GM21367 (cell line): Measurements from ENCODE around the gene TRDMT1.

Experiments used
- ATAC-seq: cut with Tn5 transposase; IDR thresholded peaks from one replicate; pipeline ENCODE4 v1.9.1; 2021; ENCODE audit not compliant: unreplicated experiment

TRDMT1 gene

DNA sequence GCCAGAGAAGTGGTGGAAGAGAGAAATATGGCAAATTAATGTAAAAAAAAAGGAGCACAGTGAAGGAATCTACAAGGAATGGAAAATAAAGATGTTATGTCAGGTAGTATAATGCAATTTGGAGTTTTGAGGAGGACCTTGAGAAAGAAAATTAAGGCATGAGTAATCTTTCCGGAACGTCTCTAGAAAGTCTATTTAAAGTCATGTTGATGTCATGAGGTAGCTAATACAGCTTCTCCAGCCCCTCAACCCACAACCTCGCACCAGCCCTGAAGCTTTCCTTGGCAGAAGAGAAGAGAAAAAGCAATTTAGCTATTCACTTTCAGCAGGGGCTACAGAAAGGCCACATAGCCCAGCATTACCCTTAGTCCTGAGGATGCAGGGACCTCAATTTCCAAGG lies 22.5 kb downstream of the TRDMT1 start:
- ATAC-seq: no peak

DNA sequence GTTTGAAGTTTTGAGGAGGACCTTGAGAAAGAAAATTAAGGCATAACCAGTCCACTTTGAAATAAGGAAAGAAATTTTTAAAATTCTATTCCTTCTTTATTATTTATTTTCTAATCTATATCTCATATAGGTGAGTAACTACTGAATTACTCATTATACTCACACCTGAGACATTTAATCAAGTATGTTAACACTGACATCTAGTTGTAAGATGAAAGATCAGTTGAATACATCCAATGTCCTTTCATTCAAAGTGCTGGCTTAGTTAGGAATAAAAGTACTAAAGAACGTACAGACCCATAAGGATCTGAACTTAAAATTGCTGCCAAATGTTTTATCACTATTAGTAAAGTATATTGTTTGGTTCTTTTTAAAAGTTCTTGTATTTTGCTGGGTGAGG lies 23.5 kb downstream of the TRDMT1 start:
- no peak for ATAC-seq

DNA sequence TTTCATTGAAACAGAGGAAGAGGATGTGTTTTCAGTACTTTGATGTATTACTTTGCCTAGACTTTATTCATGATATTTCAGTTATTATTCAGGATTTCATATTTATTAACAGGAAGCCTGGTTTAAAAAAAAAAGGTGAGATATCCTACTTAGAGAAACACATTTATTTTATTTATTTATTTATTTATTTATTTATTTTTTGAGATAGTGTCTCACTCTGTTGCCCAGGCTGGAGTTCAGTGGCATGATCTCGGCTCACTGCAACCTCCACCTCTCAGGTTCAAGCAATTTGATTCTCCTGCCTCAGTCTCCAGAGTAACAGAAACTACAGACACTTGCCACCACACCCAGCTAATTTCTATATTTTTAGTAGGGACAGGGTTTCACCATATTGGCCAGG lies 24.5 kb downstream of the TRDMT1 start:
- ATAC-seq: no peak

DNA sequence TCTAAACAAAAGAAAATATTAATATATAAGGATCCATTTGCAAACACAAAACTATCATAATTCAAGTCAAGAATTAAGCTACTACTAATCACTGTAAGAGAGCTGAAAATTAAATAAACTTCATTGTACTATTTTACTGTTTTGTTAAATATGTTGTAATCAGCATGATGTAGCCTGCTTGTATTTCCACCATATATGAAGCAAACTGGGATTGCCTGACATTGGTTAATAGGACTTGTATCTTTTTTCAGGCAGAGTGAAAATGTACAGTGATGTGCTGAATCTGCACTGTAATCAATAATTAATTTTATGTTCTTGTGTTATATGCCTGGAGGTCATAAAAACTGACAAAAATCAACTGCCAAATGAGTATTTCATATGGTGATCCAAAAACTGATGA lies 25.4 kb downstream of the TRDMT1 start:
- ATAC-seq: no peak

DNA sequence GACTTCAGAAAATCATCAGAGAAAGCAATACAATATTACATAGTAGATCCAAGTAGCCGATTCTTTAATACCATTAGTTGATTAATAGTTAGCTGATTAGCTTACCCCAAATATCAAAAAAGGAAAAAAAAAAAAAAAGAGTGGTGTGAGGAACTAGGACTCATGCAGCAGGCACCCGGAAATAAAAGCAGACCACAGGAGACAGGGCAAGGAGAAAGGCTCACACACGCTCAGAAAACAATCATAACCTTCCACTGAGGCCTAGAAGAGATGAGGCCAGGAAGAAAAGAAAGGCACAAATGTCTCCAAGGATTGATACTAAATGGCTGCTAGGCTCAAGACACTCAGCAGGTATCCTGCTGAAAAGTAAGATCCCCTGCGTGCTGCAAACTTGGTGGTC lies 25.9 kb downstream of the TRDMT1 start:
- no peak for ATAC-seq

DNA sequence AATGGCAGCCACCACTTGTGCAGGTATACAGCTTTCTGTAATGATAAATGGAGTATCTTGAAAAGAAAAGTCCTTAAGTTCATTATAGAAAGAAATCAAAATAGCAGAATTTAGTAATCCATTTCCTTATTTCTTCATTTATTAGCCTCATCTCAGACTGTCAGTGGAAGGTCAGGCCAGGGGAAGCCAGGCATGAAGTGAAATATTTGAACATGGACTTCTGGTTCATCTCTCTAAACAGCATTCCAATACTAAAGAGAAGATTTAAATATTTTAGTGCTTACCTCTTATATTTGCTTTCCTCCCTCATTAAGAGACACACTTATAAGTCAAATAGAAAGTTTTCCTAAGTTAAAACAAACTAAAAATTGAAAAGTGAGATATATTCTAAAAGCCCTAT lies 26.8 kb downstream of the TRDMT1 start:
- ATAC-seq: no peak

DNA sequence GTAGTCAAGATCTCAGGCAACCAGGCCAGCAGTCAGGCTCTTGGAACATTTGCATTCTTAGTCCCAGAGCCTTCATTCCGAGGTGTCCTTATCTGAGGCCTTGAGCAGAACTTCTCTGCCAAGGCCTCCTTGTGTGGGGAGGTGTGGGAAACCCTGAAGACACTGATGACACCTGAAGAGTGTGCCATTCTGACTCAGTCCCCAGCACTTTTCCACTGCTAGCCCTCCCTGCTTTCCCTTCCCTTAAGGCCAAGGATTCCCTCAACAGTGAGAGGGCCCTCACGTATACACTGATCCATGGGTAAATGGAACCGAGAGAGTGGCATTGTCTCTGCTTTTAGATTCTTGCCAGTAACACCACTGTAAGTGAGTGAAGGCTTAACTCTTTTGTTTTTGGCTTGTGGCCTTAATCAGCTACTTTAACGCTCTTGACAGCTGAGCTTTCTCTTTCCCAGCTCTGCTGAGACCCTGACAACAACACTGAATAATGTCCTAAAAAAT lies 30.3 kb downstream of the TRDMT1 start:
- ATAC-seq: no peak

DNA sequence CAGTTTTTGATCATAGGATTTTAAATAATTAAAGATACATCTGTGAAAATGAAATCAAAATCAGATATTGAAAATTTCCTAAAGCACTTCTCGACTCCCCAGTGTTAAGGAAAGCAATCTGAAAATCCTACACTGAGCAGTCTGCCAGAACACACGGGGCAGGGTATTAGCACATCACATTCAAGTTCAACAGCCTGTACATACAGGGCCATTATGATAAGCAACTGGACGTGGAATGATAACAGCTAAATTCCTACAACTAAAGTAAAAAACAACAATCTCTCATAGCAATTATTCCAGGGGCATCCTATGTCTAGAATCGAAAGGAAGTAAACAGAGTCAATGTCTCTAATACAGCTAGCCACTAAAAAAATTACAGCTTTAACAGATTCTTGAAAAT lies 31.7 kb downstream of the TRDMT1 start:
- no peak for ATAC-seq

DNA sequence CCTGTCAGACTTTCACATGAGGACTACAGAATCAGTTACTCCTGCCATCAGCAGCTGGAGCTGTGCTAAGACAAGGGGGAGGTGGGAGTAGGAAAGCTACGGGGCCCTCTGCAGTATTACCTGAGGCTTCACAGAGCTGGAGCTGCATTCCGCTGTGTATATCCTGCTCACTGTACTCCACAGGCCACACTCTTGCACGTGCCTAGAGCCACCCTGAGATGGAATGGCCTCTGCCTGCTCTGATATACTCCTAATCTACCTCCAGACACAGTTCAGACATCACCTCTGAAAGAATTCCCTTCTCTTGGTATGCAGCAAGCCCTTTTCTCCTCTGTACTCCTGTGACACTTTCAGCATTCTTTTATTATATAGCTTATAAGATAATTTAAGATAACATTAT lies 34.8 kb downstream of the TRDMT1 start:
- ATAC-seq: no peak

DNA sequence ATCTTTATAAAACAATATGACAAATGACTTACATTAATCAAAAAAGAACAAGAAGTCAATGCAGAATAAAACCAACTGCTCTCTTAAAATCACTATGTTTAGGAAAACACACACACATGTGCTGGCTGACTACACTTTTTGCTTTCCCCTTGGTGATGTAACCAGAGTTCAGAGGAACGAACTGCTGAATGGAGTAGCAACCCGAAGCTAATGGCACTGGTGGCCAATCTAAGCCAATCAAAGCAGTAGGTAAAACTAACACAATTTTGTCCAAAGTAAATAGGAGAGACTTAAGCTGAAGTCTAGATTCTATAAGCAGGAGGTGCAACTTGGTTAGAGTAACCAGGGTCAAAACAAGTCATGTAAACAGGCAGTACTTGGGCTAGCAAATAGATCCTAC lies 38.6 kb downstream of the TRDMT1 start:
- ATAC-seq: no peak

DNA sequence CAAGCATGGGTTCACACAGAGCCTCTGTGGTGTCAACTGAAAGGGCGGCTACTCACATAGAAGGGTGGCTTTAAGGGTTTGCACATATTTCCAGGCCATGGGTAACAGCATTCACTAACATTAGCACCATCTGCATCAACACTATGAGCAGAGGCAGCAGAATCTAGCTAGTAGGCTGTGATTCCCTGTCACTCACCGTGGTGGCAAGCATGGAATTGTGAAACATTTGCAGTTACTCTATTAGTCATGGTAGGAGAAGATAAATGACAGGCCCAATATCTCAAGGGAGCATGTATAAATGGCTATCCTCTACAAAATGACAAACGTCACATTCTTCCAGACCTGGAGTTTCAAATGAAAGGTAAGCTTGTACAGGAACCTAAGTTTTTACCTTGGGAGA lies 39.7 kb downstream of the TRDMT1 start:
- ATAC-seq: no peak

DNA sequence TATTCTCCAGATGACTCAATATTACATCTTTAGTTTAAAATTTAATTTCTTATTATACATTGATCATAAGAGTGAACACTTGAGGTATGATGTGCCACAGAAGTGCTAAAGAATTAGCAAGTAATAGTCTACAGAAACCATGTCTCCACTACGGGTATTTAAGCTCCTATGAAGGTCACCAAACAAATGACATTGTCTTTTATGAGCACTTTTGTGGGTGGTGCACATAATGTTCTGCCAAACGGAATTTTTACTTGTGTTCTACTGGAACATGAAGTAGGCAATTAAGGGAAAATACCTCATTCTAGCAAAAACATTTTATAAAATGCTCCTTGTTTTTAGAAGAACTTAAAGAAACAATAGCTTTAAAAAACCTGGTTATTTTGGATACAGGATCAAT lies 44.4 kb downstream of the TRDMT1 start:
- ATAC-seq: no peak

DNA sequence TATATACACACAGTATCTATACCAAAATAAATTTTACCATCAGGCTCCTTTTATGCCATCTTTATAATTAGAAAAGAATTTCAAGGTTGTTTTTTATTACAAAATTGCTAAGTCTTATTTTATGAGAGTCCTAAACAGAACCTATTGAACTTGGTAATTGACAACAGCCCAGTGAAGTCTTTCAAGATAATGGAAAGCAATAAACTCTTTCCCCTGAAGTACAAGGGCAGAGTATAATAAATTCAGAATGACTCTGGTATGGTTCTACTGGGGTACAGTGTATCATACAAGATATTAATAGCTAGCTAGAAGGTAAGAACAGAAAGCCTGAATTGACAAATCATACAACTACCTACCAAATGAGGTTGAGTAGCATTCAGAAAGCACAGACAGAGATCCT lies 45.6 kb downstream of the TRDMT1 start:
- ATAC-seq: no peak

DNA sequence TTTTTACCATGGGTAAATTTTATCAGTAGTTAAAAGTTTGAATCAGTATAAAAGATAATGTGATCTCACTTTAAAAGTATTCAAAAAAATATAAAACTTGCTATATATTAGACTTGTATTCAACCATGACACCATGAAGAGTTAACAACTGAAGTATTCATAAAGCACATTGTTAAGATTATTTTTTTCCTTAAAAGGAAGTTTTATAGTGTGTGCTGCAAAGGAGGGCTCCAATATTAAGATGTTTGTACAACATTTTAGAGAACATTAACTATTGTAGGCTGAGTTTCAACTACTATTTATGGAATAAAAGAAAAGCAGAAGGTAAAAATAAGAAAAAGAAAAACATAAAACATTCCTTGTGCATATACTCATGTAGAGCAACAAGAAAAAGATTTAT lies 47.4 kb downstream of the TRDMT1 start:
- ATAC-seq: no peak

DNA sequence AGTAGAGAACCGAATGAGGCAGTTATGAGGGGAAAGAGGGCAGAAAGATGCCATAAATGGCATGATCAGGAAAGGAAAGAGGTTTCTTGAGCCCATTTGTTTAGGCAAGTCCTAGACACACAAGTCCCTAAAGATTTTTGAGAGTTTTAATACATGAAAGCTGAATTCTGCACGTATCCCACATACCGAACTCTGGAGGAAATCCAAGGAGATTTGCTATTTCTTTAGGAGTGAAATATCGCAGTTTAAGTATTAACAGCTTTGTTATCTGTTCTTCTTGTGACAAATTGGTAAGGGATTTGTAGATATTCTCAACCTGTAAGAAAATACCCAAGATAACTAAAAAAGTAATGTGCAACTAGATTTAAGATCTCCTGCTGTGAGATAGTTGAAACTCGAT lies 48.2 kb downstream of the TRDMT1 start:
- no peak for ATAC-seq

DNA sequence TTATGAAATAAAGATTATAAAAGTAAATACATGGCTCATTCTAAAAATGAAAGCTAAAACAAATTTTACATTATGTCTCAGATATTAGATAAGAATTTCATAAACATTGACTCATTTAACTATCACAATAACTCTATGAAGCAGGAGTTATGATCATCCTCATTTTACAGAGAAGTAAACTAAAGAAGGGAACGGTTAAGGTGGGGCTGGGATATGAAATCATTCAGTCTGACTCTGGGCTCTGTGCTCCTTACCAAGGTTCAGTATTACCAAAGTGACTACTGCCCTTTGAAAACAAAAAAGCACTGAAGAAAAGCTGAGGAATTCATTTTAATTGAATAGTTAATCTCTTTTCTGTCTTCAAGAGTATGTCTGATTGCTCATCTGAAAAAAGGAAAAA lies 49.8 kb downstream of the TRDMT1 start:
- no peak for ATAC-seq

DNA sequence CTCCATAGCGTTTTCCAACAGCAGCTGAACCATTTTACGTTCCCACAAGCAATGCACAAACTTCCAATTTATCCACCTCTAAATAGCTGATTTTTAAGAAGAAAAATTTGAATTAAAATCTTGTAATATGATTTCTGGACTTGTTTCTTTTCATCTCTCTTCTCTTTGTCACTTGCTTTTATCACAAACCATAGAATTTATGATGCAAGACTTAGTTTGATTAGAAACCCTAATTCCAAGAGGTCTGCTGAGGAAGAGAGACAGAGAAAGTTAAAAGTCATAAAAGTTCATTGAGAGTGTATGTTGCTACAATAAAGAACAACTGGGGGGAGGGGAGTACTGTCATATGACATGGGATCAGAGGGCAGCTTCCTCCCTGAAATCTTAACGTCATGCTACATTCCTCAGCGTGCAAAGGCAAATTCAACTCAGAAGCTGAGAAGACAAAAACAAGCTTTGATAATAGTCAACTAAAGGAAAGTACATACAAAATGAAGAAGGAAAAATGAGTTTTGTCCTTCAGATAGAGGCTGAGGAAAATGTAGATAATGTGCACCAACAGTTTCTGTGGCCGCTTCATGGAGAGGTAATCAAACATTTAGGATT lies 53.5 kb downstream of the TRDMT1 start:
- ATAC-seq: no peak

DNA sequence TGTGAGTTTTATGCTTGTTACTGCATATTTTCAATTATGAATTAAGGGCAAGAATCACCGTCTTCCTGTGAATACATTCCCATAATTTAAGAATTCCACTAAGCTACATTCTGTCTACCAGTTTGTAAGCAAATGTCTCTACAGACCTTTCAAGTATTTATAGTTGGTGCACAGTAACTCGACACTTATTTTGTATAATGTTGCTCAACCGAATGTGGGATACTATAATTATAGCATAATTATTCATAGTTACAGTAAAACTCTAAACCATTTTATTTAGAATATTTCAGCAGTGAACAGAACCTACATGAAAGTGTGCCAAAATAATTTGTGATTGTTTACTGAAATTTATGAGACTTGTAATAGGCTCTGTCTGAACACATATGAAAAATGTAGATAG lies 54.6 kb downstream of the TRDMT1 start:
- no peak for ATAC-seq

DNA sequence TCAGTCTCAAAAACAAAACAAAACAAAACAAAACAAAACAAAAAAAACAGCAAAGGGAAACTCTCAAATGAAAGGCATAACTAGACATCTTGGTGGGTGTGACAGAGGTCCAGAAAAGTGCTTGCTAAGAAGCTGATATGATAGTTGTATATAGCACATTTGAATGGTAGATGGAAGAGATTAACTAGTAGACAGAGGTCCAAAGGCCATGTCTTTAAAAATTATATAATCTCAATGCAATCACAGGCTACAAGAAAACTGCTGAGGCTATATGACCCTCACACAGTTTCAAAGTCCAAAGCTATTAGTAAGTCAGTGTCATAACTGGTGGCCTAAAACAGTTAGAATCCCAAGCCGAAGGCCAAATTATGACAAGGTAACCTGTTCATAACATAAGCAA lies 56.2 kb downstream of the TRDMT1 start:
- no peak for ATAC-seq

DNA sequence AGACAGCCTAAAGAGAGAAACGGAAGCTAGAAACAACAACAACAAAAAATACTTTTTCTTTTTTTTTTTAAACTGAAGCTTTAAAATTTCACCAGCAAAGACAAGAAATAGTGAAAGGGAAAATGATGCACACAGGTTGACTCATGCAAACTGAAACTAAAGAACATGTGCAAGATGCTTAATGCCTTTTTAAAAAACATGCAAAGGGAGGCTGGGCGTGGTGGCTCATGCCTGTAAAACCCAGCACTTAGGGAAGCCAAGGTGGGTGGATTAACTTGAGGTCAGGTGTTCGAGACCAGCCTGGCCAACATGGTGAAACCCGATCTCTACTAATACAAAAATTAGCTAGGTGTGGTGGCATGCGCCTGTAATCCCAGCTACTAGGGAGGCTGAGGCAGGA lies 56.7 kb downstream of the TRDMT1 start:
- ATAC-seq: peak; percentile 60

DNA sequence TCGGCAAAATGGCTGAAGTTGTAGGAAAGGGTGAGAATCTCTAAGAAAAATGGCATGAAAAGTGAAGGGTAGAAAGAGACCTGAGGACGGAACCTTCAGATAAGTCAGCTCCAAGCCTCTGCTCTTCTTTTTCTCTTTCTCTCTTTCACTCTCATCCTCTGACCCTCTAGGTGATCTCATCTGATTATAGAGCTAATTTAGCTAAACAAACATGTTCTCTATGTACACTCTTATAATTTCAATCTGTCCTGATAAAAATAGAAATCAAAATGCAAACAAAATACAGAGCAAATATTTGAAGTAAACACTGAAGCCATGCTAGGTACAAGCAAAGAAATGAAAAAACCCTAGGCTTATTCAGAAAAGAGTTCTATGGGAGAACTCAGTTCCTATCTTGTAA lies 57.4 kb downstream of the TRDMT1 start:
- ATAC-seq: no peak

DNA sequence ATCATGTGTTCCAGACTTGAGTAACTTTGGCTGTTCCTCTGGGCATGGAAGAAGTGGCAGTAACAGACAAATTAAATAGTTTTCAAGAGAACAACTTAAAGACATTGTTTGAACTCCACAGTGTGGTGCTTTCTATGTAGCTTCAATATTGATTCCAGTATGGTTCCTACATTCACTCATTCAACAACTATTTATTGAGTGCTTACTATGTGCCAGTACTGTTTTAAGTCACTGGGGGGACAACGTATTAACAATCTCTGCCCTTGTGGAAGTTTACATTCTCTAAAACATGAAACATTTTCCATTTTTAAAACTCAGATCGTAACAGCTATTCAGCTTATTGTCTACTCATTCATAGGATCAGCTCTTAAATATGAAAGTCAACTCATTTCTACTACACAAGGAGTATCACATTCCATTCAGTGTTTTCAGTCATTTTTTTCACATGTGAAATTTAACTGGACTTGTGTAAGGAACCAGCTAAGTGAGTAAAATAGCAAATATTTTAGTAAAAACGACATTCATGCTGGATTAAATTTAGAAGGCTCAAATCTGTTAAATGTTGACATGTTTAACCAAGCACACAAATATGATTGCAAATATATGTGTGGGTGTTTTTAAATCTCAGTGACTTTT lies 58.3 kb downstream of the TRDMT1 start:
- ATAC-seq: no peak
